Measurements from ENCODE around the gene RICTOR. TPM values are rescaled to one million over a fixed set of nuclear protein-coding genes. Genes with fewer than 3 reads are reported as not detected.

RICTOR gene
- total and polyA plus RNA-seq, 2 donors (not counting 3 experiments of a cell fraction or from before 2014, with no cell fraction given): 9.2 to 38.0 TPM

DNA sequence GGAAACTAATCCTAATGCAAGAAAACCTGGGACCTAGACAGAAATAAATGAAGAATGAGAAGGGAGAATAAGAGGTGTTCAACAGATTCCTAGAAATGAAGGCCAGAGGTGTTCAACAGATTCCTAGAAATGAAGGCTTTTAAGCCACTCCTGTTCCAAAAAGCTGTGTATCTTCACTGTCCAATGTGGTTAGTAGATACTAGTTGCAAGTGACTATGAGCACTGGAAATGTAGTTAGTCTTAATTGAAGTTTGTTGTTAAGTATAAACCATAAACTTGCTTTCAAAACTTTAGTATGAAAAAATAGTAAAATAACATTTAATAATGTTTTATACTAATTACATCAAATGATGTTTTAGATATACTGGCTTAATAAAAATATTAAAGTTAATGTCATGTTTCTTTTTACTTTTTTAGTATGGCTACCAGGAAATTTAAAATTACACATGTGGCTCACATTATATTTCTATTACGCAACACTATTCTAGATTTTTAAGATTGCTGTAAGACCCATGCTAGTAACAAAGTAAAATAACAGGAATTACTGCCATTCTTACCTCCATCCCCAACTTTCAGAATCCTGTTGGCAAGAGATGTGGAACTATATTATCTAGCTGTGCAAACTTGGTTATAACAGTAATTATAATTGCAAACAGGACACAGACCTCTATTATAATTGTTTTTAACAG lies 57.5 kb downstream of the RICTOR start:
- intact Hi-C loops (cut with micrococcal nuclease): no loop called here

More for the DNA sequence above, 57.5 kb downstream of the RICTOR start:
- ChIA-PET CTCF (interaction anchor here (0.8 to 1.4 kb wide), 2 partner anchors 64 kb away, joined by 4 read pairs; no protein-coding TSS in a partner anchor), POLR2A (no interaction called here)
- no TSS peak for BruUV-seq (replicated peaks)
- H3K27ac ChIP-seq (ENCODE audit: insufficient read depth, low read depth, low read length): no peak overlapping the region
- dilution Hi-C loops (cut with MboI; ENCODE audit: extremely low pct_ligation_motif_present, low sequenced_read_pairs): no loop called here
- no peaks in the 10 kb centered on the region for H4K20me1 ChIP-seq (replicated peaks; ENCODE audit: control insufficient read depth, extremely low read depth, insufficient read depth, low read length)
- FAIRE-seq (no peak), DNase-seq (ENCODE audit: low read depth, low spot score) (no peak)
- H3K9me1 ChIP-seq (replicated peaks; ENCODE audit: control insufficient read depth, extremely low read depth, insufficient read depth, low read length): no peaks in the 10 kb centered on the region
- H3K9ac ChIP-seq (replicated peaks; ENCODE audit: extremely low read depth, insufficient read depth, low read length): no peak overlapping the region
- no peak overlapping the region for H2AFZ ChIP-seq (ENCODE audit: low read depth, low read length)
- H3K27me3 ChIP-seq (ENCODE audit: control insufficient read depth in 2 of 2, insufficient read depth in 2 of 2, low read length in 2 of 2): no peaks in the 10 kb centered on the region
- no peak overlapping the region for H3K4me3 ChIP-seq (replicated peaks in 1 of 3; ENCODE audit: insufficient read depth in 1 of 3, low read depth in 1 of 3, low read length in 3 of 3)
- peaks cover 0 to 7% of the 10 kb centered on the region in 2 experiments for H3K36me3 ChIP-seq (ENCODE audit: control insufficient read depth in 2 of 2, extremely low read depth in 1 of 2, insufficient read depth in 2 of 2, low read length in 2 of 2)
- no peaks in the 10 kb centered on the region for H3K4me1 ChIP-seq (ENCODE audit: control insufficient read depth, extremely low read depth, insufficient read depth, low read length)
- H3K79me2 ChIP-seq (ENCODE audit: control insufficient read depth, insufficient read depth, low read length): peaks cover 4% of the 10 kb centered on the region
- H3K9me3 ChIP-seq (replicated peaks; ENCODE audit: control insufficient read depth, insufficient read depth, low read length): no peaks in the 10 kb centered on the region
- H3K4me2 ChIP-seq (ENCODE audit: insufficient read depth, low read length): no peak overlapping the region
- TF ChIP-seq GATA2 (IDR thresholded peaks at IDR 0.05; ENCODE audit: insufficient read depth, insufficient read length, low read depth, low read length) (no peak), MYC (IDR thresholded peaks at IDR 0.05; ENCODE audit: low read depth, low read length) (no peak), CTCF (IDR thresholded peaks at IDR 0.05; ENCODE audit: extremely low read depth in 1 of 2, insufficient read depth in 1 of 2, low read depth in 1 of 2, low read length in 2 of 2) (no peak), POLR2A (IDR thresholded peaks at IDR 0.05; ENCODE audit: low read depth, low read length) (no peak), JUN (IDR thresholded peaks at IDR 0.05; ENCODE audit: borderline replicate concordance, insufficient read depth, insufficient read length, low read depth) (no peak), FOS (IDR thresholded peaks at IDR 0.05; ENCODE audit: borderline replicate concordance, insufficient read depth, low read length) (no peak), POLR2AphosphoS5 (IDR thresholded peaks at IDR 0.05; ENCODE audit: insufficient read depth, low read depth, low read length) (no peak), EZH2 (IDR thresholded peaks at IDR 0.05; ENCODE audit: borderline replicate concordance, low read depth, low read length, severe bottlenecking) (no peak)
- TF ChIP-seq, protein P1, sequence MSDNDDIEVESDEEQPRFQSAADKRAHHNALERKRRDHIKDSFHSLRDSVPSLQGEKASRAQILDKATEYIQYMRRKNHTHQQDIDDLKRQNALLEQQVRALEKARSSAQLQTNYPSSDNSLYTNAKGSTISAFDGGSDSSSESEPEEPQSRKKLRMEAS (IDR thresholded peaks at IDR 0.05; ENCODE audit: insufficient read depth, insufficient read length): no peak
